ENCODE measurements around the gene PHOSPHO2. TPM values are rescaled to one million over a fixed set of nuclear protein-coding genes. Genes with fewer than 3 reads are reported as not detected.

PHOSPHO2 gene
- total and polyA plus RNA-seq, 4 donors: 1.4 to 5.3 (median 3.6) TPM

- no peak overlapping the region for H3K27ac ChIP-seq (ENCODE audit: low read depth in 1 of 2, low read length in 2 of 2)
- H3K9ac ChIP-seq (ENCODE audit: low read depth in 1 of 2, low read length in 2 of 2): no peak overlapping the region
- H3K4me3 ChIP-seq (ENCODE audit: low read depth in 1 of 3, low read length in 3 of 3): no peak overlapping the region
- WGBS: 54% methylated on average over 5 of the region's 5 CpGs
- no peaks in the 10 kb centered on the region for H3K9me3 ChIP-seq (ENCODE audit: control insufficient read depth in 4 of 4, low read length in 3 of 4)
- H3K4me1 ChIP-seq (ENCODE audit: control insufficient read depth in 4 of 4, insufficient read depth in 4 of 4, low read length in 3 of 4): peaks cover 0 to 19% (median 5%) of the 10 kb centered on the region in 4 donors
- H3K27me3 ChIP-seq (ENCODE audit: control insufficient read depth in 4 of 4, insufficient read depth in 4 of 4, low read length in 3 of 4): no peaks in the 10 kb centered on the region
- H3K36me3 ChIP-seq (ENCODE audit: control insufficient read depth in 4 of 4, insufficient read depth in 3 of 4, low read depth in 1 of 4, low read length in 3 of 4): peaks cover 0 to 2% (median 0%) of the 10 kb centered on the region in 4 donors
- TF ChIP-seq RXRA (IDR thresholded peaks at IDR 0.05): no peak
- TF ChIP-seq SP1 (IDR thresholded peaks at IDR 0.05): no peak
- TF ChIP-seq, protein P1, sequence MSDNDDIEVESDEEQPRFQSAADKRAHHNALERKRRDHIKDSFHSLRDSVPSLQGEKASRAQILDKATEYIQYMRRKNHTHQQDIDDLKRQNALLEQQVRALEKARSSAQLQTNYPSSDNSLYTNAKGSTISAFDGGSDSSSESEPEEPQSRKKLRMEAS (IDR thresholded peaks at IDR 0.05): no peak
- TF ChIP-seq, protein P2, sequence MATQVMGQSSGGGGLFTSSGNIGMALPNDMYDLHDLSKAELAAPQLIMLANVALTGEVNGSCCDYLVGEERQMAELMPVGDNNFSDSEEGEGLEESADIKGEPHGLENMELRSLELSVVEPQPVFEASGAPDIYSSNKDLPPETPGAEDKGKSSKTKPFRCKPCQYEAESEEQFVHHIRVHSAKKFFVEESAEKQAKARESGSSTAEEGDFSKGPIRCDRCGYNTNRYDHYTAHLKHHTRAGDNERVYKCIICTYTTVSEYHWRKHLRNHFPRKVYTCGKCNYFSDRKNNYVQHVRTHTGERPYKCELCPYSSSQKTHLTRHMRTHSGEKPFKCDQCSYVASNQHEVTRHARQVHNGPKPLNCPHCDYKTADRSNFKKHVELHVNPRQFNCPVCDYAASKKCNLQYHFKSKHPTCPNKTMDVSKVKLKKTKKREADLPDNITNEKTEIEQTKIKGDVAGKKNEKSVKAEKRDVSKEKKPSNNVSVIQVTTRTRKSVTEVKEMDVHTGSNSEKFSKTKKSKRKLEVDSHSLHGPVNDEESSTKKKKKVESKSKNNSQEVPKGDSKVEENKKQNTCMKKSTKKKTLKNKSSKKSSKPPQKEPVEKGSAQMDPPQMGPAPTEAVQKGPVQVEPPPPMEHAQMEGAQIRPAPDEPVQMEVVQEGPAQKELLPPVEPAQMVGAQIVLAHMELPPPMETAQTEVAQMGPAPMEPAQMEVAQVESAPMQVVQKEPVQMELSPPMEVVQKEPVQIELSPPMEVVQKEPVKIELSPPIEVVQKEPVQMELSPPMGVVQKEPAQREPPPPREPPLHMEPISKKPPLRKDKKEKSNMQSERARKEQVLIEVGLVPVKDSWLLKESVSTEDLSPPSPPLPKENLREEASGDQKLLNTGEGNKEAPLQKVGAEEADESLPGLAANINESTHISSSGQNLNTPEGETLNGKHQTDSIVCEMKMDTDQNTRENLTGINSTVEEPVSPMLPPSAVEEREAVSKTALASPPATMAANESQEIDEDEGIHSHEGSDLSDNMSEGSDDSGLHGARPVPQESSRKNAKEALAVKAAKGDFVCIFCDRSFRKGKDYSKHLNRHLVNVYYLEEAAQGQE (IDR thresholded peaks at IDR 0.05): no peak
- TF ChIP-seq JUND (IDR thresholded peaks at IDR 0.05): no peak
- TF ChIP-seq TAF1 (conservative IDR thresholded peaks at IDR 0.05): no peak
- no peak for DNase-seq (ENCODE audit: low spot score)
Measured at GRCh38 chr2:169738566-169739229, 44.4 kb downstream of the PHOSPHO2 start.

DNA sequence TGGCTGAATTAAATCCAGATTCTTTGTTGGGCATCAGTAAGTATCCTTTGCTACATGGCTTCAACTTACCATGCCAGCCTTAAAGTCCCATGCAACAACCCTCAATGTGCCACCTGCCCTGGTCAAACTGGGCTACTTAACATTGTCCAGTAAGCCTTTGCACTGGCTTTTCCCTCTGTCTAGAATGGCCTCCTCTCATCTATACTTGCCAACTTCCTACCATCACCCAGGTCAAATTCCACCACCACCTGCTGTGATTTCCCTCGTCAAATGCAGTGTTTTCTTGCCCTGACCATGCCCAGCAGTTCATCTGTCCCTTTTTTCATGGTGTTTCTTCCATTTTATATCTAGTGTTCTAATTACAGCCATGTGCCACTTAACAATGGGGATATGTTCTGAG lies 45.1 kb downstream of the PHOSPHO2 start:
- no peak overlapping the region for H3K4me3 ChIP-seq (ENCODE audit: low read depth in 1 of 3, low read length in 3 of 3)
- WGBS: 28% methylated on average over 1 of the region's 1 CpG
- H3K4me1 ChIP-seq (ENCODE audit: control insufficient read depth in 4 of 4, insufficient read depth in 4 of 4, low read length in 3 of 4): peaks cover 0 to 19% (median 5%) of the 10 kb centered on the region in 4 donors
- no peak overlapping the region for H3K9ac ChIP-seq (ENCODE audit: low read depth in 1 of 2, low read length in 2 of 2)
- DNase-seq (ENCODE audit: low spot score): no peak
- no peak overlapping the region for H3K27ac ChIP-seq (ENCODE audit: low read depth in 1 of 2, low read length in 2 of 2)
- H3K27me3 ChIP-seq (ENCODE audit: control insufficient read depth in 4 of 4, insufficient read depth in 4 of 4, low read length in 3 of 4): no peaks in the 10 kb centered on the region
- peaks cover 0 to 2% (median 0%) of the 10 kb centered on the region in 4 donors for H3K36me3 ChIP-seq (ENCODE audit: control insufficient read depth in 4 of 4, insufficient read depth in 3 of 4, low read depth in 1 of 4, low read length in 3 of 4)
- TF ChIP-seq RAD21 (IDR thresholded peaks at IDR 0.05): peak in 1 of 2 donors; percentile 25
- TF ChIP-seq TAF1 (conservative IDR thresholded peaks at IDR 0.05): no peak
- TF ChIP-seq, protein P3, sequence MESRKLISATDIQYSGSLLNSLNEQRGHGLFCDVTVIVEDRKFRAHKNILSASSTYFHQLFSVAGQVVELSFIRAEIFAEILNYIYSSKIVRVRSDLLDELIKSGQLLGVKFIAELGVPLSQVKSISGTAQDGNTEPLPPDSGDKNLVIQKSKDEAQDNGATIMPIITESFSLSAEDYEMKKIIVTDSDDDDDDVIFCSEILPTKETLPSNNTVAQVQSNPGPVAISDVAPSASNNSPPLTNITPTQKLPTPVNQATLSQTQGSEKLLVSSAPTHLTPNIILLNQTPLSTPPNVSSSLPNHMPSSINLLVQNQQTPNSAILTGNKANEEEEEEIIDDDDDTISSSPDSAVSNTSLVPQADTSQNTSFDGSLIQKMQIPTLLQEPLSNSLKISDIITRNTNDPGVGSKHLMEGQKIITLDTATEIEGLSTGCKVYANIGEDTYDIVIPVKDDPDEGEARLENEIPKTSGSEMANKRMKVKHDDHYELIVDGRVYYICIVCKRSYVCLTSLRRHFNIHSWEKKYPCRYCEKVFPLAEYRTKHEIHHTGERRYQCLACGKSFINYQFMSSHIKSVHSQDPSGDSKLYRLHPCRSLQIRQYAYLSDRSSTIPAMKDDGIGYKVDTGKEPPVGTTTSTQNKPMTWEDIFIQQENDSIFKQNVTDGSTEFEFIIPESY (IDR thresholded peaks at IDR 0.05): no peak
- TF ChIP-seq, protein P2 (IDR thresholded peaks at IDR 0.05): no peak
- peak; percentile 33 for TF ChIP-seq SP1 (IDR thresholded peaks at IDR 0.05)
- TF ChIP-seq HNF4A (conservative IDR thresholded peaks at IDR 0.05): peak; percentile 57 to 60
- TF ChIP-seq EGR1 (IDR thresholded peaks at IDR 0.05; ENCODE audit: low read depth in 2 of 2): no peak
- peak; percentile 60 for TF ChIP-seq YY1 (IDR thresholded peaks at IDR 0.05)
- peak in 1 of 2 donors; percentile 18 for TF ChIP-seq RXRA (IDR thresholded peaks at IDR 0.05)
- TF ChIP-seq GABPA (IDR thresholded peaks at IDR 0.05 in 1 of 2, conservative IDR thresholded peaks at IDR 0.05 in 1 of 2): no peak
- TF ChIP-seq JUND (IDR thresholded peaks at IDR 0.05): no peak
- TF ChIP-seq HNF4G (IDR thresholded peaks at IDR 0.05): no peak
- no peak for TF ChIP-seq ATF3 (IDR thresholded peaks at IDR 0.05)
- TF ChIP-seq FOXA2 (IDR thresholded peaks at IDR 0.05): no peak
- TF ChIP-seq, protein P1 (IDR thresholded peaks at IDR 0.05): peak; percentile 8
- no peak for TF ChIP-seq NR2F2 (IDR thresholded peaks at IDR 0.05)
- TF ChIP-seq, protein P4, sequence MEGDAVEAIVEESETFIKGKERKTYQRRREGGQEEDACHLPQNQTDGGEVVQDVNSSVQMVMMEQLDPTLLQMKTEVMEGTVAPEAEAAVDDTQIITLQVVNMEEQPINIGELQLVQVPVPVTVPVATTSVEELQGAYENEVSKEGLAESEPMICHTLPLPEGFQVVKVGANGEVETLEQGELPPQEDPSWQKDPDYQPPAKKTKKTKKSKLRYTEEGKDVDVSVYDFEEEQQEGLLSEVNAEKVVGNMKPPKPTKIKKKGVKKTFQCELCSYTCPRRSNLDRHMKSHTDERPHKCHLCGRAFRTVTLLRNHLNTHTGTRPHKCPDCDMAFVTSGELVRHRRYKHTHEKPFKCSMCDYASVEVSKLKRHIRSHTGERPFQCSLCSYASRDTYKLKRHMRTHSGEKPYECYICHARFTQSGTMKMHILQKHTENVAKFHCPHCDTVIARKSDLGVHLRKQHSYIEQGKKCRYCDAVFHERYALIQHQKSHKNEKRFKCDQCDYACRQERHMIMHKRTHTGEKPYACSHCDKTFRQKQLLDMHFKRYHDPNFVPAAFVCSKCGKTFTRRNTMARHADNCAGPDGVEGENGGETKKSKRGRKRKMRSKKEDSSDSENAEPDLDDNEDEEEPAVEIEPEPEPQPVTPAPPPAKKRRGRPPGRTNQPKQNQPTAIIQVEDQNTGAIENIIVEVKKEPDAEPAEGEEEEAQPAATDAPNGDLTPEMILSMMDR (IDR thresholded peaks at IDR 0.05; ENCODE audit: low read depth, low read length, missing input control): no peak
- TF ChIP-seq FOXA1 (IDR thresholded peaks at IDR 0.05): no peak
- H3K9me3 ChIP-seq (ENCODE audit: control insufficient read depth in 4 of 4, low read length in 3 of 4): no peaks in the 10 kb centered on the region
